NCI-H2227 (cell line): ENCODE measurements around the gene C9orf57.
"Not testable (repeated sequence)": the region's sequence is repeated elsewhere in the genome, so short reads cannot be mapped to it uniquely, and the experiment has no call there.

ENCODE experiments used
- DNase-seq: peaks from one replicate; lab custom pipeline; 2025; ENCODE audit not compliant: unreplicated experiment; lab: John Stamatoyannopoulos, UW

C9orf57 gene

GRCh38 chr9:72060513-72060912 lies at the start of gene C9orf57:
TSS of gene C9orf57 (minus strand) at chr9:72060613. CDS start at chr9:72059331, 1,282 bp downstream.
- no peak for DNase-seq

- DNase-seq = no peak
Measured at GRCh38 chr9:72102520-72102919, 42.1 kb upstream of the C9orf57 start.

GRCh38 chr9:72095520-72095919 lies 35.1 kb upstream of the C9orf57 start:
- not testable (repeated sequence) for DNase-seq

GRCh38 chr9:72092820-72093219 lies 32.4 kb upstream of the C9orf57 start:
- no peak for DNase-seq

- no peak for DNase-seq
Measured at GRCh38 chr9:72089451-72090130, 29.2 kb upstream of the C9orf57 start.

GRCh38 chr9:72082536-72082935 lies 22.1 kb upstream of the C9orf57 start:
- no peak for DNase-seq

GRCh38 chr9:72074666-72075065 lies 14.3 kb upstream of the C9orf57 start:
- DNase-seq = not testable (repeated sequence)

GRCh38 chr9:72065076-72065475 lies 4.7 kb upstream of the C9orf57 start:
- no peak for DNase-seq

GRCh38 chr9:72052122-72052521 lies 8.3 kb downstream of the C9orf57 start:
- no peak for DNase-seq

GRCh38 chr9:72048850-72049249 lies 11.6 kb downstream of the C9orf57 start:
- no peak for DNase-seq

- DNase-seq = no peak
Measured at GRCh38 chr9:72046630-72047456, 13.6 kb downstream of the C9orf57 start.

GRCh38 chr9:72044095-72044494 lies 16.3 kb downstream of the C9orf57 start:
- no peak for DNase-seq

- no peak for DNase-seq
Measured at GRCh38 chr9:72043576-72043975, 16.8 kb downstream of the C9orf57 start.

- DNase-seq = no peak
Measured at GRCh38 chr9:72042928-72043327, 17.5 kb downstream of the C9orf57 start.

- no peak for DNase-seq
Measured at GRCh38 chr9:72041775-72042194, 18.6 kb downstream of the C9orf57 start.

GRCh38 chr9:72041369-72041768 lies 19.0 kb downstream of the C9orf57 start:
- no peak for DNase-seq

- no peak for DNase-seq
Measured at GRCh38 chr9:72039532-72039931, 20.9 kb downstream of the C9orf57 start.

GRCh38 chr9:72038890-72039410 lies 21.5 kb downstream of the C9orf57 start:
- peak; percentile 78 for DNase-seq

- DNase-seq = no peak
Measured at GRCh38 chr9:72038408-72038807, 22.0 kb downstream of the C9orf57 start.

- no peak for DNase-seq
Measured at GRCh38 chr9:72037571-72037970, 22.8 kb downstream of the C9orf57 start.

GRCh38 chr9:72030767-72031166 lies 29.6 kb downstream of the C9orf57 start:
- no peak for DNase-seq

GRCh38 chr9:72029986-72030385 lies 30.4 kb downstream of the C9orf57 start:
- DNase-seq = no peak
